ENCODE data around the gene PPP1R9A.

PPP1R9A gene

DNA sequence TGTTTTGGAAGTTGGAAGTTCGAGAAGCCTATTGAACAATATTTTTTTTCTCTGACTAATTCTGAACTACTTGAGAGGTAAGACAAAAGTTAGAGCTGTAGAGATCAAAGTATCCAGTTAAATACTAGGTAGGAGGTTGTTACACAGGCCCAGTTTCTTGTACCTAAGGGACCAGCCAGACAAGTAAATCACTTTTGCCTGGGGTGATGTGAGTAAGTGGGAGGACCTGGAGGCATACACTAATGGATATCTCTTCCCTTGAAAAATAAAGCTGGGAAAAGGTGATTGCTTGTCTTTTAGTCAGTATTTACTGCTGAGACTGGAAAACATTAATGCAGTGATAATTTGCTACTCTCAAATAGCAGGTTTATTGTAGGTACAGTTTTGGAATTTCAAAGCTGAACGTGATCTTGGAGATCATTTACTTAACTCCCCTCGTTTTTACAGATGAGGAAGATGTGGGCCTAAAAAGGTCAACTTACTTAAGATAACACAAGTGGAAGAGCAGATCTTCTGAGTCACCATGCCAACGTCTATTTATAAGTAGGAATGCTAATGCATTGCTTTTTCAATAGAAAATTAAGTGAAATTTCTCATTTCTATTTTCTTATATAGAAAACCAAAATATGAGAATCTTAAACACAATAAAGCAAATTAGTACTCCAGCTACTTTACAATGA is 181.3 kb downstream of the PPP1R9A start:
- intact Hi-C loops (cut with DNase I), result no loop called here
- DNase-seq, result no peak

DNA sequence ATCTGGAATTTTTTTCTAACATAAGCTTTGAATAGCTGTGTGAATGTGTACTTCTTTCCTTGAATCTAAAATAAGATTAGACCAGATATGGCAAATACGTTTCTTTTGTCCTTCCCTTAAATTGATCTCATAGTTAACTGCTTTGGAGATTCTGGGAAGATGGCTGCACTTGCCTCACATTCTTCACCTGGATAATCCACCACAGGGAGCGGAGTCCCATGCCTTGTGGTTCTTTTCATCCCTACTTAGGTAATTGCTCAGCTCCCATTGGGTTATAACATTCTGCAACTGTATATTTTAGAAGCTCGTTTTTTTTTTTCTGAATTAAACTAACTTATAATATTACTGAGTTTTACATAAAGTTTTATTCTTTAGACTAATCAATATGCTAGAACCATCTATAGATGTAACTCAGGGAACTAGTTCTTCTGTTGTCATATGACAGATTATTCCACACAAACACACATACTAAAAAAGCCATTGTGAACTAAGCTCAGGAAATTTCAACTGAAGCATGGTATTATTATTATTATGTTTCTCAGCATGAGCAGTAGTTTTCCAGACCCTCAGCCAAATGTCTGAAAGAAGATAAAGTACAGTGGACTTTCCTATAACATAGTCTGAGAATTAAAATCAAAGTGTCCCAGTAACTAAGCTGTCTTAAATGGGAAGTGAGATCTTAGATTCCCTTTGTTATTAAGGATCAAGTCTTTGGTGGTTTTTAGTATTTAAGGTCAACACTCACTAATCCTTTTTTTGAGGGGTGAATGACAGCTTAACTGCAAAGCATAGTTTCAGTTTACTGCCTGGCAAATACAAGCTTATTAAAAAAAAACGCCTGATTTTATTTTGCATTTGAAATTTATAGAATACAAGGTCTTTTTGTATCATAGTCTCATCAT is 182.3 kb downstream of the PPP1R9A start:
- intact Hi-C loops (cut with DNase I), result no loop called here
- no peak for DNase-seq

DNA sequence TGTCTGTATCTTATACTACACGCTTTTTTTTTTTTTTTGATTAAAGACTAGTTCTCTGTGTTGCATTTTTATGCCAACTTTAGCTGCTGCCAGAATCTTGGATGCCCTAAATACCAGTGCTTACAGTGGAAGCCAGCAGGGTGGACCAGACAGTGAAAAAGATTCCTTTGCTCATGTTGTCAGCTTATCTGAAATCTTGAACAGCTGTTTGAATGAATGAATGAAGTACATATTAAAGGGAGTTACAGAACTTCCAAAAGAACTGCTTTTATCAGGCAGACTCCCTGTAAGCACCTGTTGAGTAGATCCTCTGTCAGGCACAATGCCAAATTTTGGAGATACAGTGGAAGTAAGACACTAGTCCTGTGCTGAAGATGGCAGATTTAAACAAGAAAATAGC is 184.9 kb downstream of the PPP1R9A start:
- DNase-seq, result no peak
- intact Hi-C loops (cut with DNase I), result no loop called here

DNA sequence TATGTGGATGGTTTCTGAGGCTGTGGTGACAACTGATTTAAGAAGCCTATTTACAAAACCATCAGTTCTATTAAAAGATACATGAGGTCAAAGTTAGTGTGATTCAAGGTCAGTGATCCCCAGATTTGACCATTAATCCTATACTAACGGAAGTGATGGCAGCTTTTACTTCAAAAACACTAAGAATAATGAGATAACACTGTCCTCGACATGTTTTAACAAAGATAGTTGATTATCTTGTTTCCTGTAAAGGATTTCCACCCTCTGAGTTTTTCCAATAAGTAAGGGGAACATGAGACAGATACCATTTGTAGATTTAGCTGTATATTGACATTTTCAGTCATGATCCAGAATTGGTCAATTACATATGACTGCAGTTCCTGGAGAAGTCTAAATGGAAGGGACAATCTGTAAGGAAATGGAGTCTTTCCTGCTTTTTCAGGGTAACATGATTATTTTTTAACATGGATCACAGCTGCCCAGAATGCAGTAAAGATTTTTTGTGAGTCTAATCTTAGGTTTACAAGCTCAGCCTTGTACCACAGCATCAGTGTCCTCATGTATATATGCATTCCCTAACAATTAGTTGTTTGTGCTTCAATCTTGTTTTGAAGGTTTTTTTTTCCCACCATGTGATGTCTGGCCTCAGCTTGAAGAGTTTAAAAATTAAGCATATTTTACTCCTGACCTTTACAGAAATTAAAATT is 188.0 kb downstream of the PPP1R9A start:
- intact Hi-C loops (cut with DNase I), result no loop called here
- DNase-seq, result no peak

DNA sequence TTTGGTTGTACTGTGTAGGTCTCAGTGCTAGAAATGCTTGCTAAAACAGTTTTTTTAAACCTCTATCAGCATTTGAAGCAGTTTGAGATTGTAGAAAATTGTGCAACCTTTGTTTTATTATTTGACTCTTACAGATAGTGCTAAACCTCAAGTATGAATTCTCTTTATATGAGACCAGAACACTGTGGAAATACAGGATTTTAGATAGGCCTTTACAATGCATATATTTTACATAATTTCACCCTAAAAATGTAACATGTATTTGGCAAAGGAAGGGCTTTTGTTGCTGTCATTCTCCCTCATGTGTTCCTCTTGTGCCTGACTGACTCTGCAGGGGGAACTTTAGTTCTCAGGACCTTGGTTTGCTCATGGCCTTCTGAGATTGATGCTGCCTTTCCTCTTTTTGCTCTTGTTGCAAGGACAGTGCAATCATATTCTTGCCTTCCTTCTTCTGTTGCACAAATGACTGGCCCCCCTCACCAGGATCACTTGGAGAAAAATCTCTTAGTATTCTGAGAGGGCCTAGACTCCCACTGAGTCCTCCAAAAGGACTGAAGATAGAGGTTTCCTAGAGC is 188.7 kb downstream of the PPP1R9A start:
- no peak for DNase-seq

DNA sequence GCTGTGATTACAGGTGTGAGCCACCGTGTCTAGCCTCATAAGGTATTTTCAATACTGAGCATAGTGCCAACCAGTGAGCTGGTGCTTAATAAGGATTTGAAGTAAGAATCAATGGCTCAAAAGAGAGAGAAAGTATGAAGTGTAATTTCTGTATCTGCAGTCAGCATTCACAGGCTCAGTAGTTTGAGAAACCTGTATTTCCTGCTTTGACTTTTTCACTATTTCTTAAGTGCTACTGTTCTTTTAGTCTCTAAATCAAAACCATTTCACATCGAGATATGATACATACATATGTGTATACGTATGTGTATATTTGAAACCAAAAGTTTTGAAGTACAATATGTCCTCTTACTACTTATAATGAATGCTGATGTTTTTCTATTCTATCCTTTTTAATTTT is 189.9 kb downstream of the PPP1R9A start:
- intact Hi-C loops (cut with DNase I), result no loop called here
- DNase-seq, result no peak

More for the DNA sequence above, 188.7 kb downstream of the PPP1R9A start:
- intact Hi-C loops (cut with DNase I), result no loop called here

DNA sequence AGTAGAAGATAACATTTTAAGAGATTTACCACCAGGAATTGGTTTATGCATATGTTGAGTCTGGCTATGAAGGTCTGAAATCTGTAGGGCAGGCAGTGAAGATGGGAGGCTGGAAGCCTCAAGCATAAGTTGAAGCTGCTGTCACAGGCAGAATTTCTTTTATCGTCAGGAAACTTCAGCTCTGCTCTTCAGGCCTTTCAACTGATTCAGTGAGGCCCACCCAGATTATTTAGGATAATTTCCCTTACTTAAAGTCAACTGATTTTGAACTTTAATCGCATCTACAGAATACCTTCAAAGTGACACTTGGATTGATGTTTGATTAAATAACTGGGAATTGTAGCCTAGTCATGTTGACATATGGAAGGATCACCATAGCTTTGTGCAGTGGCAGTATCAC is 190.5 kb downstream of the PPP1R9A start:
- DNase-seq, result no peak
- intact Hi-C loops (cut with DNase I), result no loop called here

DNA sequence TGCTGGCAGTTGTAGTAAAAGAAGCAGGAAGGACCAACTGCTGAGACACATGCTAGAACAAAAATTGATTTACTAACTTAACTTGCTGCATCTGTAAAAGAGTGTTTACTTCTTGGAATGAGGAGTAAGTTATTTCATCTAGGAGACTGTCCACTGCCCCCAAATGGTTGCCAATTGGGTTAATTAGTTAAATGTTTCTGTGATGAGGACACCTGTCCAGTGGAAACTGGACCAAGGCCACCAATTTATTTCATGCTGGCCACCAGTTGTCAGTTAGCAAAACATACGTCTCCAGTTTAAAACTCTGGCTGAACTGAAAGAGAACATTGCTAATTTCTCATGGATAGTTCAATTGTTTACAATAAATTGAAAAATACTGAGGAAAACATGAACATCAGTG is 191.7 kb downstream of the PPP1R9A start:
- DNase-seq, result no peak
- intact Hi-C loops (cut with DNase I), result no loop called here

DNA sequence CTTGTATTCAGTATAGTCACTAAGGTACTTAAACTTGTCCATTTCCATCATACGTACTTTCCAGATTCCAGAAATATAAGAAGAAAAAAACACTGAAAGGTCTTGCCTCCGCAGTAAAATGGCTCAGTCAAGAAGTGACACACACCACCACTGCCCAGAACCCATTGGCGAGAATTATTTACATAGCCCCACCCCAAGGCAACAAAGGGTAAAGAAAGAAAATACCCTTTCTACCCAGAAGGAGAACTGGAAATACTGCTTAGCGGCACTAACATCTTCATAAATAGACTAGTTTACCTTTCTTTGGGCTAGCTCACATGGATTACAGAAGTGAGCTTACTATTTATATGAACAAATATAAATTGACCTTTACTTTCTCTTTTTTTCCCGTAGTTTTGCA is 194.0 kb downstream of the PPP1R9A start:
- intact Hi-C loops (cut with DNase I), result no loop called here
- no peak for DNase-seq

DNA sequence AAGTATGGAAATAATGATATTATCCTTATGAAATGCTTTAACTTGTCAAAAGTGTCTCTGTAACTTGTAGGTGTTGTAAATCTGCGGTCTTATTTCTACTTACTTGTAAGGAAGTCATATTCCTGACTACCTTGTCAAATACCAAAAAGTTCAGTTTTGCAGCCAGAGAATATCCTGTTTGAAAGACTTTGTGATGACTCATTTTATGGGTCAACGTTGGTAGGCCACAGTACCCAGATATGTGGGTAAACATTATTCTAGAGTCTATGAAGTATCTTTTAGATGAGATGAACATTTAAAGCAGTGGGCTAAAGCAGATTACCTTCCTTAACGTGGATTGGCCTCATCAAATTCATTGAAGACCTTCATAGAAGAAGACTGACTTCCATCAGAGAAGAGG is 195.3 kb downstream of the PPP1R9A start:
- DNase-seq, result no peak
- intact Hi-C loops (cut with DNase I), result no loop called here

DNA sequence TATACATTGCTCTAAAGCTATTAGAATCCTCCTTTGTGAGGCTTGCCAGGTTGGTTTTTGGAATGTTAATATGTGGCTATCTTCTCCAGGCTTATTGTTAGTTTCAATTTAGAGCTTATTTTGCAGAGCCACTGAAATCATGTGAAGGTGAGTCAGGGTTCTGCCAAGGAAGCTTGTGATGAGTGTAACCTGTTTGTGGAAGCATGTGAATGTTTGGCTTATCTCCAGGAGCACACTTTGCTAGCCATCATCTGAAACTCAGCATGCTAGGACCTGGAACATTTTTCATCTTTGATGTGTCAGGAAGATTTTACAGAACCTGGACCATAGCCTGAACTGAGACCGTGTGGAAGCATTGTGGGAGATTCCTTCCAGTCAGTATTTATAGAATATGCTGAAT is 197.3 kb downstream of the PPP1R9A start:
- intact Hi-C loops (cut with DNase I), result no loop called here
- DNase-seq, result no peak

DNA sequence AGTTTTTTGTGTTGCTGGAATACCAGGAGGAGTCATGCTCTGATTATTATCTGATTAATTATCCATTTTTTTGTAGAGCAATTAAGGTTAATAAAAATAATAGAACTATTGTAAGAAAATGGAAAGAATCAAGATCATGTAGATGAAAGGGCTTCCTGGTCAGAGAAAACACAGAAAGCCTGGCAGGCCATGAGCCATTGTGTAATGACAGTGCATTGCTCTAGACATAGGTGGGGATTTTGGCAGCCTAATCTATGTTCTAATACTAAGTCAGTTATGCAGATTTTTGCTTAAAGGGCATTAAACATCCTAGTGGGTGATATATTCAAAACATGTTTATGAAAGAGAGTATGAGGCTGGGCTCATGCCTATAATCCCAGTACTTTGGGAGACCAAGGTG is 198.2 kb downstream of the PPP1R9A start:
- intact Hi-C loops (cut with DNase I), result no loop called here

DNA sequence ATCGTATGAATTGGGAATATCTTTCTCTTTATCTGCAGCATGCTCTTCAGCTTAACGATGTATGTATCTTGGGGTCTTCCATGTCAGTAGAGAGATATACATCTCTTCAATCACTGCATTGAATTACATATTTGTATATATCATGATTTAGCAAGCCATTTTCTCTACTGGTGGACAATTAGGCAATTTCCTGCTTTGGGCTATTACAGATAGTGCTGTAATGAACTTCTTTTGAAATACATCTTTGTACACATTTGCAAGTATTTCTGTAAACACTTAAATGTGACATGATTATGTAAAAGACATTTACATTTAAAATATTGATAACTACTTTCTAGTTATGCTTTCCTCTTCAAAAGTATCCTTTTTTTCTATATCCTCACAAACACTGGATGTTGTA is 199.0 kb downstream of the PPP1R9A start:
- no peak for DNase-seq
- intact Hi-C loops (cut with DNase I), result no loop called here

More for the DNA sequence above, 198.2 kb downstream of the PPP1R9A start:
- no peak for DNase-seq

DNA sequence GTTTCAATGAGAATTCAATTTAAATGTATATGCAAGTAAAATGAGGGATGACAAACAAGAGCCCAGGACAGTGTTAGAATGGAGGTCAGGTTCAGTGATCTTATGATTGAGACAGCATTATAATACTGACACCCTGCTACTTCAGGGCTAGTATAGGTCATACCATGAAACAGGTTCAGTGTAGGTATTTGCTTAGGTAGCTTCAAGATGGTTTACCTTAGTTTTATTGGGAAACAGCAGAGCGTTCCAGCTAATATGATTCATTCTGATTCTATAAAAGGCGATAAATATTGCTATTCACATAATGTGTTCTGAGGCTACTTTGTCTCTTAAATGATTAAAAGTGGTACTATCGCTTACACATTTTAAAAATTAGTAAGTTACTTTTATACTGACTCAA is 203.3 kb downstream of the PPP1R9A start:
- intact Hi-C loops (cut with DNase I), result no loop called here
- no peak for DNase-seq

DNA sequence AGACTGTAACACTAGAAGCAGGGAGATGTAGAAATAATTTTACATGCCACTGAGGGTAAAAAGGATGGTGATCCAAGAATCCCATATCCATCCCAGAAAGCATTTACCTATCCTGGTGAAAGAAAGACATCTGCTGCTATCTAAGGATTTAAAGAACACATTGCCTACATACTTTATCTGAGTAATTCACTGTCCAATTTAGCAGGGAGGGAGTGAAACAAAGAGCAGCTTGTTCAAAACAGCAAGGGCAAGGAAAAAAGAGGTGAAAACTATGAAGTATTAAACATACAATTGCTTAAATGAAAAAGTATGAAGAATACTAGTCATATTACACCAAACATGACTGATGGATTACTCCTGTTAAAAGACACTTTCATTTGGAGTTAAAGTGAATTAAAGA is 206.2 kb downstream of the PPP1R9A start:
- DNase-seq, result no peak
- intact Hi-C loops (cut with DNase I), result no loop called here

DNA sequence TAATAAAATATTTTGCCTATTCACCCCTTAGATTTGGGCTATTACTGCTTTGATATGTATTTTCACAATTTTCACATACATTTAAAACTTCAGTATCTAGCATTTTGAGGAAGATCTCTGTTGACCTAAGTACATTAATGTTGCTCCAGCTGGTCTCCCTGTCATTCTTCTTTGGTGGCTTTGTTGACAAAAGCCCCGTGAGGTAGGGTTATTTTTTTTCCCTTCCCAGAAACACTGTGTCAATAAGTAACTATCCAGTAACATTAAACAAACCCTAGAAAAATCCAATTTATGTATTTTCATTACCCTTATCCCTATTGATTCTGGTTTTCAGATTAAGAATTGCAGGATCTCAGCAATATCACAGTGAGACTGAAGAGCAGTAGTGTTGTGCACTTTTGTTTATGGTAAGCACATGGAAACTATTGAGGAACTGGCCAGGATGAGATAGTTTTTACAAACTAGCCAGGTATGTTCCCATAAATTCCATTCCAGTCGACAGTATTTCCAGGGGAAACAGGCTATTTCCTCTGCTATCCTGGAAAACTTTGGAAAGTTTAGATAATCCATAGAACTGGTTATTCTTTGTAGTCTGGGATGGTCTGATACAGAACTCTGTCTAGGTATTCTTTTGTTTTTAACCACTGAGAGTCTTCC is 218.8 kb downstream of the PPP1R9A start:
- DNase-seq, result no peak
- intact Hi-C loops (cut with DNase I), result no loop called here

DNA sequence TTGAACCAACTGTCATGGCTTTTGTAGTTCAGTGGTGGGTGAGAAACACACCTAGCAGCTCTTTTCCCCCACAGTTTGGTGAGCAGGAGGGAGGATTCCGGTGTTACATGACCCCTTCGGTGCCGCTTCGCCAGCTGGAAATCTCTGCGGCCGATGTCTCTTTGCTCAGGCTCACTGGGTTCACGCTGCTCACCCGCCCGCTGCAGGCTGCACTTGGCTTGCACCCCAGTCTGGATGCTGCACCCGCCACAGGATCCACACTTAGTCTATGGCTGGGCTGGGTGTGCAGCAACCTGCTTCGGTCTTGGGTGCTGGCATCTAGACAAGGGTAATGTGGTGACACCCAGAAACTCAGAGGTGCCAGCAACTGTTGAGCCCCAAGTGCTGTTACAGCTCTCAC is 225.1 kb downstream of the PPP1R9A start:
- intact Hi-C loops (cut with DNase I), result no loop called here
- peak in 2 of 10 donors; percentile 49 to 61 for DNase-seq

DNA sequence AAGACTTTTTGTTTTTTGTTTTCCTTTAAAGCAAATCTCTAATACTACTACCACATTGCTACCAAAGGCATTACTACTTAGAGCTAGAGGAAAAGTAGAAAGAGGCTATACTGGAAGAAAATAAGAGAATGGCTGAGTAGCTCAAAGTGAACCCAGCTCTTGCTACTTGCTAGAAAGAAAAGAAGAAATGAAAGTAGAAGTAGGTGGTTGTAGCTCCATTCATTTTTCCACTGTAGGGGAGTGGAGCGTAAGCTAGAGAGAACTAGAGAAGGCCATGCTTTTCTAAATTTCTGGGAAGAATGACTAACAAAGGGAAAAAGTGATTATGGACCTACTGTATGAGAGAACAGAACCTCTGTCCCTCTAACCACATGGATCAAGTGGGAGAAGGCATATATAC is 232.5 kb downstream of the PPP1R9A start:
- DNase-seq, result no peak
- intact Hi-C loops (cut with DNase I), result no loop called here

DNA sequence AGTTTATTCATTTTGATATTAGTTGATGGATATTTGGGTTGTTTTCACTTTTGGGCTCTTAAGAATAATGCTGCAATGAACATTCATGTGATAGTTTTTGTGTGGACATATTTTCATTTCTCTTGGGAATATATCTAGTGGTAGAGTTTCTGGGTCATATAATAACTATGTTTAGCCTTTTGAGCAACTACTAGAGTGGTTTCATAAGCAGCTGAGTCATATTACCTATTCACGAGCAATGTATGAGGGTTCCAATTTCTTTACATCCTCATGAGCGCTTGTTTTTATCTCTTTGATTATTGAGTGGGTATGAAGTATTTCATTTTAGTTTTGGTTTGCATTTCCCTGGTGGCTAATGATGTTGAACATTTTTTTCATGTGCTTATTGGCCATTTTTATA is 234.4 kb downstream of the PPP1R9A start:
- intact Hi-C loops (cut with DNase I), result no loop called here
- no peak for DNase-seq

DNA sequence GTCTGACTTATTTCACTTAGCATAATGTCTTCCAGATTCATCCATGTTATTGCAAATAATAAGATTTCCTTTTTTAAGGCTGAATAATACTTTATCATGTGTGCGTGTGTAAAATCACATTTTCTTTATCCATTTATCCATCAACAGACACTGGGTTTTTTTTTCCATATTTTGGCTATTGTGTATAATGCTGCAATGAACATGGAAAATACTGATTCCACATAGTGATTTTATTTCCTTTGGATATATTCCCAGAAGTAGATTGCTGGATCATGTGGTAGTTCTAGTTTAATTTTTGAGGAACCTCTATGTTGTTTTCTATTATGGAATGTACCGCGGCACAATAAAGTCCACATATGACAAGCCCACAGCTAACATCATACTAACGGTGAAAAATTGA is 236.9 kb downstream of the PPP1R9A start:
- intact Hi-C loops (cut with DNase I), result no loop called here
- no peak for DNase-seq

DNA sequence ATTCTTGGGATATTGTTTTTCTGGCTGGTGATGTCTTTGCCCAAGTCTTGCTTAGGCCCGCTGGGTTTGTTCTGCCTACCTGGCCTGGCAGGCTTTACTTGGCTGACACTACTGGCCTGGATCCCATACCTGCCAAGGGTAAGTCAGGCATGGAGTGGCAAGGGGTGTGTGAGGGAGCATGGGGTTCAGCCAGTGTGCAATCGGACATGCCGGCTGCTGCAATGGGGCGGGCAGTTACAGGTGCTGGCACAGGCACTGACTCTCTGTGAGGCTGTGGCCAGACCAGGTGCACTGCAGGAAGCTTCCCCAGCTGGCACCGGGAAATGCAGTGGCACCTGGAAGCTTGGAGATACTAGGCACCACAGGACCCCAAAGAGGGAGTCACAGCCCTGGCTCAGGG is 248.6 kb downstream of the PPP1R9A start:
- DNase-seq, result peak in 2 of 10 donors; percentile 36 to 53
- intact Hi-C loops (cut with DNase I), result no loop called here
